ENCODE results near the gene ZMYND10.
A peak's percentile ranks its signal among the peaks of the same experiment; 100 is the strongest.

The ZMYND10 gene

DNA sequence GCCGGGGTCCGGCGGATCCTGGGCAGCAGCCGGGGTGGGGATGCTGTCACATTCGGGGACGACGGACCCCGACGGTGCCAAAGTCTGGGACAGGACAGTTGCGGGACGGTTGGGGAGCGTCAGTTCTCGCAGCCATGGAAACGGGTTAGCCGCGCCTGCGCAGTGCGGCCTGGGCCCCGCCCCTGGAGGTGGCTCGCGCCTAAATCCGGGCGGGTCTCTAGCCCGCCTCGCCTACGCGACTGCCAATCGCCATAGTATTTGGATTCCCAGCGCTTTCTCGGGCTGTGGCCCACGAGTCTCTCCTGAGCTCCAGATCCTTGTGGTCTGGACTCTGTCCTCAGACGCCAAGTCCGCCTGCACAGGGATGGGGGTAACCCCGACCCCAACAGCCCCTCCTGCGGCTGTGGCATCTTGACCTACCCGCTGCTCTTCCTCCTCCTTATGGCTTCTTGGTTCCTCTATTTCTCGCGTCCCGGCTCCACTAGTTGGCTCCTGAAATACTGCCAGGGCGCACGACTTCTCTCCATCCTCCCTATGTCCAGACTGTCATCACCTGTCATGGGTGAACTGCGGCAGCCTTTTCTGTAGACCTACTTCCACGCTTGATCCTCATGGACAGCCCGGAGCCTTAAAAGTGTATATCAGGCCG is at the start of gene ZMYND10:
ZMYND10 (minus strand) TSS at position 147 of the 649 bp plus-strand sequence. CDS start 153 bp downstream, outside the sequence.
- peak in 1 of 3 experiments; percentile 57 for DNase-seq (ENCODE audit: low read depth in 2 of 3, low spot score in 2 of 3)

DNA sequence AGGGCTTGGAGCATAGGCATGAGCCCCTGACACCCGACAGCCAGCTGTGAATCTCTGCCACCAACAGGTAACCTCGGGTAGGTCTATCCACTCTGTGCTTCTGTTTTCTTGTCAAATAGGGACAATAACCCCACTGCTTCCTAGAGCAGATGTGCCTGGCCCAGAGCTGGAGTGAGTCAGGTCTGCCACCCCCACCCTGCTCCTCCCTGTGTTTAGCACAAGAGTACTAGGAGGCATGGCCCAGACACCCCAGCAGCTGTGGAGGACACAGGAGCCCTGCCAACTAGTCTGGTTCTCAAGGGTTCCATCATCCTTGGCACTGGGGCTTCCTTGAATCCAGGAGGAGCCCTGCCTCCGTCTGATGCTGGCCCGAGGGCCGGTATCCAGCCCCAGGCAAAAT is 47.5 kb upstream of the ZMYND10 start:
- no peak for DNase-seq (ENCODE audit: low read depth in 2 of 3, low spot score in 2 of 3)

GRCh38 chr3:50392101-50392715 is 46.7 kb upstream of the ZMYND10 start:
- no peak for DNase-seq (ENCODE audit: low read depth in 2 of 3, low spot score in 2 of 3)

DNA sequence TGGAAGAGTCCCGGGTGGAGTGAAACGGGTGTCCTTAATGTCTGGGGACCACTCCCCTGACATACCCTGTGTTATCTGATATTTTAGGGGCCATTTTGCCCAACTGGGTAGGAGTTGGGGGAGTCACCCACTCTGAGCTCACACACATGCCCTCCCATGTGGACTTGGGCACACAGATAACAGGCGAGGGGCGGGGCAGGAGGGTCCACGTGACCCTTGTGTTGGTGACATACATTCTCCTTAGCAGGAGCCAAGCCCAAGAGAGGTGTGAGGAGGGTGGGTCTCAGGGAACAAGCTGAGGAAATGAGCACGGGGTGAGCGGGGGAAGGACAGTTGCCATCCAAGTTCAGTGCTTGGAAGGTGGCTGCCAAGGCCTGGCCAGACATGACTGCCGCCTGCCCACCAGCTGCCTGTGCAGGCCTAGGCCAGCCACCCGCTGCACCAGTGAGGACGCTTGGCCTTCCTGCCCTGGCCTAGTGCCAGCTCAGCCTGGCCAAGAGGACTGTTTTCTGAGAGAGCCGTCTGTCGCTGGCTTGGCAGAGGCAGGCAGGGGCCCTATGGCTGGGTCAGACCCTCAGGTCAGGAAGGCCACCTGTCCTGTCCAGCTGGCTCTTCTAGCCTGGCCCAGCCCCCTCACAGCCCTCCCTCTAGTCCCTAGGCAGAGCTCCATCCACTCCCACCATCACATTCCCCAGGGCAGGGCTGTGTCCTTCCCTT is 45.1 kb upstream of the ZMYND10 start:
- no peak for DNase-seq (ENCODE audit: low read depth in 2 of 3, low spot score in 2 of 3)

- no peak for DNase-seq (ENCODE audit: low read depth in 2 of 3, low spot score in 2 of 3)
Observed at GRCh38 chr3:50389414-50389767, 43.9 kb upstream of the ZMYND10 start.

- DNase-seq (ENCODE audit: low read depth in 2 of 3, low spot score in 2 of 3): no peak
Observed at GRCh38 chr3:50388720-50389413, 43.3 kb upstream of the ZMYND10 start.

- DNase-seq (ENCODE audit: low read depth in 2 of 3, low spot score in 2 of 3): no peak
Observed at GRCh38 chr3:50388016-50388719, 42.6 kb upstream of the ZMYND10 start.

DNA sequence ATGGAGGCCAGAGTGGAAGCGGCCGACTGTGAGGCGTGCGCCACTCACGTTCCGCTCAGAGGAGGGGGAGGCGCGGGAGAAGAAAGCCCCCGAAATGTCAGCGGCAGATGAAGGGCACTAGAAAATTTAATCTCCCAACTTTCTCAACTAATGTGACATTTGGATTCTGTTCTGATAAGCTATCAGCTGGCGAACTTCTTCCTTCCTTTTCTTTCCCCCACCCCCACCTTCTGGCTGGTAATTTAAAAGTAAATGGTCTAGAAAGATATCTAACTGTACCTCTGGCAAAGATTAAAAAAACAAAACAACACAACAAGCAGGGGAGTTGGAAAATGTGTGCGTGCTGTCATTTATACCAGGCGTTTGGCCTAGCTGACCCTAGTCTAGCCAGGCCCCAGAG is 40.2 kb upstream of the ZMYND10 start:
- no peak for DNase-seq (ENCODE audit: low read depth in 2 of 3, low spot score in 2 of 3)

- no peak for DNase-seq (ENCODE audit: low read depth in 2 of 3, low spot score in 2 of 3)
Observed at GRCh38 chr3:50383750-50384149, 38.2 kb upstream of the ZMYND10 start.

DNA sequence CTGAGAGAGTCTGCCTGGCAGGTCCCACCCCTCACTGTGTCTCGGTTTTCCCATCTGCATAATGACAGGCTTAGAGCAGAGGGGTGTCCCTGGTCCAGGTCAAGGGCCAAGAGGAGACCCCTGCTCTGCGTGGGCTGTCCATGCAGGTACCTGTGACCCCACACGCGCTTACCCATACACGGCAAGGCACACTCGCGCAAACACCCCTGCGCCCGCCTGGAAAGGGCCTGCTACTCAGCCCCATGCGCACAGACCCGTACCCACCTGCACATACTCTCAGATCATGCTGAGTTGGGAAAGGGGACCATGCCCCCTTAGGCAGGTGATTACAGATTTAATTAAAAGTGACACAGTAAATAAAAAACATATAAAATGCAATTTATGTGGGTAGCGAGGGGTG is 37.2 kb upstream of the ZMYND10 start:
- no peak for DNase-seq (ENCODE audit: low read depth in 2 of 3, low spot score in 2 of 3)

- DNase-seq (ENCODE audit: low read depth in 2 of 3, low spot score in 2 of 3): no peak
Observed at GRCh38 chr3:50381383-50381782, 35.9 kb upstream of the ZMYND10 start.

DNA sequence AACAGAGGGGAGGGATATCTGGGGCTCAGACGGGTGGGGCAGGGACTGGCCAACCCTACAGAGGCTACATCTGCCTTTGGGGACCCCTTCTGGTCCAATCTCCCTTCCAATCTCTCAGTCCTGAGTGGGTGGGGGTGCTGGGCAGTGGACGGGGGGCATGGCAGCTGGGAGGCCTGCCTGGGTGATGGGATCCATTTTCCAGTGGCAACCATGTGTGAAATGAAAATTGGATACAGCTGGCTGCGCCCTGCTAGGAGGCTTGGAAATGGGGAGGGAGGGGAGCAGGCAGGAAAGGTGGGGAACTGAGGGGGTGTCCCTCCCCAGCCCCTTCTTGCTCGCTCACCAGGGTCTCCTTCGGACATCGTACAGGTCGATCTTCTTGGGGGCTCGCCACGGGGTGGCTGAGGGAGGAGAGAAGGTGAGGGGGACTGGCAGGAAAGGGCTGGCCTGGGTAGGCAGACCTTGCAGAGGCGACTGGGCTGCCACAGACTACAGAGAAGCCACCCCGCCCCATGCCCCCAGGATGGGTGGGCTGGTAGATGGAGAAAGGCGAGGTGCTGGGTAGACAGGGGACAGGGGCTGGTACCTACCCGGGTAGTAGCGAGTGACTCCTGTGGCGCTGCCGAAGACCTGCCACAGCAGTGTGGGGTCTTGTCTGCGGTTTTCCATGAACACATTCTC is 35.0 kb upstream of the ZMYND10 start:
- no peak for DNase-seq (ENCODE audit: low read depth in 2 of 3, low spot score in 2 of 3)

GRCh38 chr3:50378757-50379156 is 33.2 kb upstream of the ZMYND10 start:
- DNase-seq (ENCODE audit: low read depth in 2 of 3, low spot score in 2 of 3): no peak

GRCh38 chr3:50378024-50378423 is 32.5 kb upstream of the ZMYND10 start:
- no peak for DNase-seq (ENCODE audit: low read depth in 2 of 3, low spot score in 2 of 3)

GRCh38 chr3:50375258-50375931 is 29.9 kb upstream of the ZMYND10 start:
- DNase-seq (ENCODE audit: low read depth in 2 of 3, low spot score in 2 of 3): no peak

DNA sequence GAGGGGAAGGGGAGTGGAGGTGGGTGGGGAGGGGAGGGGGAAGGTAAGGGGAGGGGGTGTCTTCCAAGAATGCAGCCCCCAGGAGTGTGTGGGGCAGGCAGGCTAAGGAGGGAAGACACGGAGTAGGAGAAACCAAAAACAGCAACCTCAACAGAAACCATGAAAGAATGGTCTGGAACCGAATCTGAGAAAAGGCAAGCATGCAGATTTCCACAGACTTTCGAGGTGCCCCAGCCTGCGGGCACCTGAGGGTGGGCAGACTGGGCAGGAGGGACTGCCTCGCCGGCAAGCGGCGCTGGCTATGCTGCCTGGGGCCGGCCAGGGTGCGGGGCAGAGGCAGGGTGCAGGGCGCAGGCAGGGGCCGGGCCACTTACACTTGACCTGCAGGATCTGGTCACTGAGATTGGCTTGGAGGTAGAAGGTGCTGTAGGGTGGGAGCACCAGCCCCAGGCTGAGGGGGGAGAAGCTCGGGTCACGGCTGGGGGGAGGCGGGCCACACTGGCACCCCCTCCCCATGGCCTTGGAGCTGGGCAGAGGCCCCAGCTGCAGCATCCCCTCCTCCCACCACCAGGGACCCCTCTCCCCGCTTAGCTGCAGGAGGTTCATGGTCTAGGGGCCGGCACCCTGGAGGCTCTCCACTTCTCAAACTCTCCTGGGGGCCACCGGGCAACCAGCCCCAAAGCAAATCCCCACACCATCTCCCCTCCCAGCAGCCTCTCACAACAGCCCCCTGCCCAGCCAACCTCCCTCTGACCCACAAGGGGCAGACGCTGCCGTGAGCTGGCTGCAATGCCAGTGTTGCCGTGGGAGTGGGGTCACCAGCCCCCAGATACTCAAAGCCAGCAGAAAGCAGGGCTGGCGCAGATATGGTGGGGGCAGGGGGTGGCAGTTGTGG is 29.1 kb upstream of the ZMYND10 start:
- no peak for DNase-seq (ENCODE audit: low read depth in 2 of 3, low spot score in 2 of 3)

GRCh38 chr3:50373146-50374051 is 27.9 kb upstream of the ZMYND10 start:
- DNase-seq (ENCODE audit: low read depth in 2 of 3, low spot score in 2 of 3): no peak

DNA sequence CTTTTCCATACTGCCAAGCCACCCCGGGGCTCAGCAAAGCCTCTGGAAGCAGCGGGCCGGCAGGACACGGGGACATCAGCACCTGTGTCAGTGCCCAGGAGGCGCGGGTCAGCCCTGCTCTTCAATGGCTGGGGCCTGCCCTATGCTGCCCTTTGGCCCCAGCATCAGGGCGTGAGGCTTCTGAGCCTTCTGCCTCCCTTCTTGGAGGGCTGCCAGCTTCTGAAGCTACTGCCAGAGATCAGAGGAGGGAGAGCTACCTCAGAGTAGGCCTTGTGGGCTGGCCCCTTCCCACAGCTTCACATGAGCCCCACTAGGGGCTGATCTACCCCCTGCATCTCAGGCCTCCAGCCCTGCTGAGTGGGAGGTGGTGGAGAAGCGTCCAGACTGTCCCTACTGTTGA is 26.8 kb upstream of the ZMYND10 start:
- no peak for DNase-seq (ENCODE audit: low read depth in 2 of 3, low spot score in 2 of 3)

All from activated CD8-positive, alpha-beta memory T cell treated with anti-CD3 and anti-CD28 coated beads for 48 hours (primary cell).